Sigmoid colon (tissue), 4 donors: ENCODE measurements around the gene CD226.

Experiments used
- EP300 ChIP-seq, 4 donors: sonication (generic); formaldehyde crosslinking; IDR thresholded peaks; one replicate each; pipeline ENCODE4 v1.6.1; 2017; ENCODE audit warnings: antibody characterized with exemption in 4 of 4
- POLR2A ChIP-seq, 2 donors: fragments of 450-650 bp; IDR thresholded peaks; one replicate each; pipeline ENCODE4 v1.6.1; 2016; ENCODE audit warnings: antibody characterized with exemption in 2 of 2, mild to moderate bottlenecking in 2 of 2, moderate library complexity in 2 of 2
- POLR2AphosphoS5 ChIP-seq, 4 donors: sonication (generic); formaldehyde crosslinking; IDR thresholded peaks; one replicate each; pipeline ENCODE4 v1.6.1; 2017; ENCODE audit warnings: antibody characterized with exemption in 4 of 4
- TF ChIP-seq, protein P1 (sequence below), 4 experiments: fragments of 450-650 bp in 3 of 4; fragments of 200-600 bp in 1 of 4; IDR thresholded peaks; one replicate each; pipeline ENCODE4 v1.5.1; 2016 to 2019; ENCODE audit warnings: antibody characterized with exemption in 4 of 4, mild to moderate bottlenecking in 3 of 4, moderate library complexity in 2 of 4

DNA sequence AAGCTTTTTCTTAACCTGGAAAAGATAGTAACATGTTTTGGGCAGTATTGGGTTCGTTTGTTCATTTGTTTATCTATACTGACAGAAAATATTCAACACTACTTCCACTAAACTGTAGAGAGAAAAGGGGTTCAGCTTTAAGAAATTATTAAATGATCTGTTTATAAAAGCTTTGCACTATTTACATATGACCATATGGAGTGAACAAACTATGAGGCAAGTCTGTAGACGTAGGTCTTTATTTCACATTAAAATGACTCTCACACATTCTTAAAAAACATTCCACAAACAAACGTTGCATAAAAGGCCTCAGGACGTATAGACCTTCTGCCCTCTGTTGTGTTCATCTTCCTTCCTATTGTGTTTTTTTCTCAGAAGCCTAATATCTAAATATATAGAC lies 94.6 kb downstream of the CD226 start:
- TF ChIP-seq POLR2A (IDR thresholded peaks at IDR 0.05) (no peak), EP300 (IDR thresholded peaks at IDR 0.05) (no peak), POLR2AphosphoS5 (IDR thresholded peaks at IDR 0.05) (no peak)
- TF ChIP-seq, protein P1, sequence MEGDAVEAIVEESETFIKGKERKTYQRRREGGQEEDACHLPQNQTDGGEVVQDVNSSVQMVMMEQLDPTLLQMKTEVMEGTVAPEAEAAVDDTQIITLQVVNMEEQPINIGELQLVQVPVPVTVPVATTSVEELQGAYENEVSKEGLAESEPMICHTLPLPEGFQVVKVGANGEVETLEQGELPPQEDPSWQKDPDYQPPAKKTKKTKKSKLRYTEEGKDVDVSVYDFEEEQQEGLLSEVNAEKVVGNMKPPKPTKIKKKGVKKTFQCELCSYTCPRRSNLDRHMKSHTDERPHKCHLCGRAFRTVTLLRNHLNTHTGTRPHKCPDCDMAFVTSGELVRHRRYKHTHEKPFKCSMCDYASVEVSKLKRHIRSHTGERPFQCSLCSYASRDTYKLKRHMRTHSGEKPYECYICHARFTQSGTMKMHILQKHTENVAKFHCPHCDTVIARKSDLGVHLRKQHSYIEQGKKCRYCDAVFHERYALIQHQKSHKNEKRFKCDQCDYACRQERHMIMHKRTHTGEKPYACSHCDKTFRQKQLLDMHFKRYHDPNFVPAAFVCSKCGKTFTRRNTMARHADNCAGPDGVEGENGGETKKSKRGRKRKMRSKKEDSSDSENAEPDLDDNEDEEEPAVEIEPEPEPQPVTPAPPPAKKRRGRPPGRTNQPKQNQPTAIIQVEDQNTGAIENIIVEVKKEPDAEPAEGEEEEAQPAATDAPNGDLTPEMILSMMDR (IDR thresholded peaks at IDR 0.05): no peak
